ENCODE measurements around the gene NPAS1. TPM values are rescaled to one million over a fixed set of nuclear protein-coding genes. Genes with fewer than 3 reads are reported as not detected.

Gene NPAS1
- total and polyA plus RNA-seq, 2 of the 13 experiments (the other 11 are each of a cell fraction or from before 2014, with no cell fraction given): 0.35 to 2.9 TPM

- TF ChIP-seq CSRNP1 (CRISPR knock-in tag; IDR thresholded peaks at IDR 0.05) (no peak), ZNF124 (CRISPR knock-in tag; IDR thresholded peaks at IDR 0.05) (no peak), MED13 (CRISPR knock-in tag; IDR thresholded peaks at IDR 0.05) (no peak), HOXA3 (CRISPR knock-in tag; IDR thresholded peaks at IDR 0.05) (peak; percentile 36; the same call in 1 of the 2 replicates), ZKSCAN8 (CRISPR knock-in tag; IDR thresholded peaks at IDR 0.05; ENCODE audit: borderline replicate concordance) (no peak), ZNF775 (CRISPR knock-in tag; IDR thresholded peaks at IDR 0.05; ENCODE audit: borderline replicate concordance) (no peak), SUZ12 (IDR thresholded peaks at IDR 0.05; ENCODE audit: low read depth, low read length) (no peak), ZNF362 (CRISPR knock-in tag; IDR thresholded peaks at IDR 0.05; ENCODE audit: borderline replicate concordance) (peak; percentile 41; the same call in 1 of the 2 replicates), FUBP1 (CRISPR knock-in tag; IDR thresholded peaks at IDR 0.05; ENCODE audit: borderline replicate concordance) (no peak), ZNF720 (CRISPR knock-in tag; IDR thresholded peaks at IDR 0.05) (no peak), ZNF343 (CRISPR knock-in tag; IDR thresholded peaks at IDR 0.05) (no peak), RARG (CRISPR knock-in tag; IDR thresholded peaks at IDR 0.05; ENCODE audit: low read depth) (no peak), ZBTB7B (CRISPR knock-in tag; IDR thresholded peaks at IDR 0.05) (peak; percentile 83), POLR2A (IDR thresholded peaks at IDR 0.05; ENCODE audit: insufficient read depth in 1 of 2, low read depth in 2 of 2, low read length in 2 of 2) (peak in 1 of 2 experiments; percentile 35; a peak in 1 of 4 replicates), TRIM22 (IDR thresholded peaks at IDR 0.05) (no peak), MED1 (CRISPR knock-in tag; IDR thresholded peaks at IDR 0.05) (peak; percentile 32; the same call in 1 of the 2 replicates)
- TF ChIP-seq, protein P1, sequence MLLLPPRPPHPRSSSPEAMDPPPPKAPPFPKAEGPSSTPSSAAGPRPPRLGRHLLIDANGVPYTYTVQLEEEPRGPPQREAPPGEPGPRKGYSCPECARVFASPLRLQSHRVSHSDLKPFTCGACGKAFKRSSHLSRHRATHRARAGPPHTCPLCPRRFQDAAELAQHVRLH (CRISPR knock-in tag; IDR thresholded peaks at IDR 0.05; ENCODE audit: borderline replicate concordance, low read depth): no peak
- TF ChIP-seq, protein P2, sequence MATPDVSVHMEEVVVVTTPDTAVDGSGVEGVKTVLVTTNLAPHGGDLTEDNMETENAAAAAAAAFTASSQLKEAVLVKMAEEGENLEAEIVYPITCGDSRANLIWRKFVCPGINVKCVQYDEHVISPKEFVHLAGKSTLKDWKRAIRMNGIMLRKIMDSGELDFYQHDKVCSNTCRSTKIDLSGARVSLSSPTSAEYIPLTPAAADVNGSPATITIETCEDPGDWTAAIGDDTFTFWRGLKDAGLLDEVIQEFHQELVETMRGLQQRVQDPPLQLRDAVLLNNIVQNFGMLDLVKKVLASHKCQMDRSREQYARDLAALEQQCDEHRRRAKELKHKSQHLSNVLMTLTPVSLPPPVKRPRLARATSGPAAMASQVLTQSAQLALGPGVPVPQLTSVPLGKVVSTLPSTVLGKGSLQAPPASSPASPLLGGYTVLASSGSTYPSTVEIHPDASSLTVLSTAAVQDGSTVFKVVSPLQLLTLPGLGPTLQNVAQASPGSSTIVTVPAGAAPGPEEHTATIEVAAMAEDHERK (CRISPR knock-in tag; IDR thresholded peaks at IDR 0.05; ENCODE audit: low read depth): no peak
- TF ChIP-seq, protein P3, sequence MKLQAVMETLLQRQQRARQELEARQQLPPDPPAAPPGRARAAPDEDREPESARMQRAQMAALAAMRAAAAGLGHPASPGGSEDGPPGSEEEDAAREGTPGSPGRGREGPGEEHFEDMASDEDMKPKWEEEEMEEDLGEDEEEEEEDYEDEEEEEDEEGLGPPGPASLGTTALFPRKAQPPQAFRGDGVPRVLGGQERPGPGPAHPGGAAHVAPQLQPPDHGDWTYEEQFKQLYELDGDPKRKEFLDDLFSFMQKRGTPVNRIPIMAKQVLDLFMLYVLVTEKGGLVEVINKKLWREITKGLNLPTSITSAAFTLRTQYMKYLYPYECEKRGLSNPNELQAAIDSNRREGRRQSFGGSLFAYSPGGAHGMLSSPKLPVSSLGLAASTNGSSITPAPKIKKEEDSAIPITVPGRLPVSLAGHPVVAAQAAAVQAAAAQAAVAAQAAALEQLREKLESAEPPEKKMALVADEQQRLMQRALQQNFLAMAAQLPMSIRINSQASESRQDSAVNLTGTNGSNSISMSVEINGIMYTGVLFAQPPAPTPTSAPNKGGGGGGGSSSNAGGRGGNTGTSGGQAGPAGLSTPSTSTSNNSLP (IDR thresholded peaks at IDR 0.05; ENCODE audit: low read depth, low read length): no peak
Observed at GRCh38 chr19:47035127-47036096, 15.8 kb downstream of the NPAS1 start (continued).
